Measurements from ENCODE around the gene KCNN1.

The KCNN1 gene

DNA sequence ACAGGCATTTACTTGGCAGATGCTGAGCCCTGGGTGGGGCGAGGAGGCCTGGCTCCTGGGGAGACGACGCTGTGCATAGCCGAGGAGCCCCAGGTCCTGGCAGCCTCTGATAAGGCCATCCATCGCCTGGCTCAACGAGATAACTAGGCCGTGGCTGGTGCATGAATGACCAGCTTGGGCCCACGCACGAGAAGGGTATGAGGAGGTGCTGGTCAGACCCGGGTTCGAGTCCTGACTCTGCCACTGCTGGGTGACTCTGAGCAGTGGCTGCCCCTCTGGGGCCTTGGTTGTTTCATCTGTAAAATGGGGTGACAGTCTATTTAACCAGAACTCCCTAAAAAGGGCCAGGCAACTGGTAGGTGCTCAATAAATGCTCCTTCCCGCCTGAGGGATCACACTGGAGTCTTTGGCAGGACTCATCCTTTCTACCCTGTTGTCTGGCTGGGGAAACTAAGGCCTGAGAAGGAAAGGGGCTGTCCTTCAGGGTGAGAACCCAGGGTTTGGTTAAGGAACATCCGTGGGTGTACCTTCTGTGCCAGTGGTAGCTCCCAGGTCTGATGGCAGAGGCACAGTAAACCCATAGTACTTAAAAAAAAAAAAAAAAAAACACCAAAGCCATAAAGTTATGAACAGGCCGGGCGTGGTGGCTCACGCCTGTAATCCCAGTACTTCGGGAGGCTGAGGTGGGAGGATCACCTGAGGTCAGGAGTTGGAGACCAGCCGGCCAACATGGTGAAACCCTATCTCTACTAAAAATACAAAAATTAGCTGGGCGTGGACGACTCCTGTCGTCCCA, 33.0 kb downstream of the KCNN1 start:
- in situ Hi-C loops (cut with HindIII; ENCODE audit: low sequenced_read_pairs), result loop anchor here (5.0 to 10.0 kb wide), 3 partner anchors 48 to 165 kb away; no protein-coding TSS in a partner anchor

DNA sequence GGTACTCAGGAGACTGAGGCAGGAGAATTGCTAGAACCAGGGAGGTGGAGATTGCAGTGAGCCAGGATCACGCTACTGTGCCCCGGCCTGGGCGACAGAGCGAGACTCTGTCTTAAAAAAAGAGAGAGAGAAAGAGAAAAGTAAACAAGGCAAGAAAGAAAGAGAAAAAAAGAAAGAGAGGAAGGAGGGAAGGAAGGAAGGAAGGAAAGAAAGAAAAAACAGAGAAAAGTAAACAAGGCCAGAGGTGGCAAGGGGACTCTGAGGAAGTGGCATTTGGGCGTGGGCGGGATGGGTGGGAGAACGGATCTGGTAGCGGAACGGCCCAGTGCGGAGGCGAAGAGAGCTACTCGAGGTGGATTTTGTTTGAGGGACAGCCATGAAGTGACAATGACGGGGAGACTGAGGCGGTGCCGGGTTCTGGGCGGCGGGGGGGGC, 33.6 kb downstream of the KCNN1 start:
- in situ Hi-C loops (cut with HindIII; ENCODE audit: low sequenced_read_pairs), result loop anchor here (5.0 to 10.0 kb wide), 3 partner anchors 48 to 164 kb away; no protein-coding TSS in a partner anchor

DNA sequence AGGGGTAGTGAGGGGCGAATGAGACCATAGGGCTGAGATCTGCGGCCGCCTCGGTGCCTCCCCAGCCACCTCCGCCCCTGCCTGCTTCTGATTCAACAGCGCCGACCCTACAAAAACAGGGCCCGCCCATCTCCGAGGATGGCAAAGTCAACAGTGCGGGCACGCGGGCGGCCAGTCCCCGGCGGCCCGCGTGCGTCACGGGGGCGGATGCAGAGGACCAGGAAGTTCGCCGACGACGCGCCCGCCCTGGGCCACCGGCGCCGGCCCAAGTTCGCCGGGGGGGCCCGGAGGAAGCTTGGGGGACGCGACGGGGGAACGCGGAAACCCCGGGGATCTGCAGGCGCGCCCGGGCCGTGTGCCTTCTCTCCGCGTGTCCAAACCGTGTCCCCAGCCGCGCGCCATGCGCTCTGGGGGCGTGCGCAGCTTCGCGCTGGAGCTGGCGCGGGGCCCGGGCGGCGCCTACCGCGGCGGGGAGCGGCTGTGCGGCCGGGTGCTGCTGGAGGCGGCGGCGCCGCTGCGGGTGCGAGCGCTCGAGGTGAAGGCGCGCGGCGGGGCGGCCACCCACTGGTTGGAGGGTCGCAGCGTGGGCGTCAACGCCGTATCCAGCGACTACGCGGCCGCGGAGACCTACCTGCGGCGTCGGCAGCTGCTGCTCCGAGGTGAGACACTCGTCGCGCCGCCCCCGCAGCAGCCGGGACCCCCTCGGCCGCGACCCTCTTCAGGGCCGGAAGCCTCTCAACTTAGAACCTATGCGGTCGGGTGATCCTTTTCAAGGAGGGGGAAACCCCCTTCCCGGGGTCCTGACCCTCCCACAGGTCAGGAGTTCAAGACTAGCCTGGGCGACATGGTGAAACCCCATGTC, 34.2 kb downstream of the KCNN1 start:
- in situ Hi-C loops (cut with HindIII; ENCODE audit: low sequenced_read_pairs), result loop anchor here (5.0 to 10.0 kb wide), 3 partner anchors 49 to 164 kb away; no protein-coding TSS in a partner anchor

DNA sequence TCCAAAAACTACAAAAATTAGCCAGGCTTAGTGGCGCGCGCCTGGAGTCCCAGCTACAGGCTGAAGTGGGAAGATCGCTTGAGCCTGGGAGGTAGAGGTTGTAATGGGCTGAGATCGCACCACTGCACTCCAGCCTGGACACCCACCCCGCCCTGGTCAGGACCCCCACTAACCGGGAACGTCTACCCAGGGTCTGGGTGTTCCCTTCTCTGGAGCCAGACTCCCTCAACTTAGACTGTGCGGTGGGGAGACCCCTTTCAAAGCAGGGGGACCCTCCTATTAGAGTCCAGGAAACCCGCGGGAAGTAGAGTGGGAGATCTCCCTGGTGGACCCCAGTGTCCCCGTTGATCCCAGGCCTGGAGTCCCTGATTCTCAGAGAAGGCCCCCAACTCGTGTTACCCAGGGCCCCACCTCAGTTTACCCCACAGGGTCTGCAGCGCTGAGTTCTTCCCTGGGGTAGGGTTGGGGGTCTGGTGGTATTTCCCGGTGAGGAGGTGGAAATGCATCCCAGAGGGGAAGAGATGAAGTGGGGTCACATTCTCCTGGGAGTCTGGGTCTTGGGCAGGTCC, 35.0 kb downstream of the KCNN1 start:
- in situ Hi-C loops (cut with HindIII; ENCODE audit: low sequenced_read_pairs), result loop anchor here (5.0 to 10.0 kb wide), 3 partner anchors 50 to 163 kb away; no protein-coding TSS in a partner anchor

DNA sequence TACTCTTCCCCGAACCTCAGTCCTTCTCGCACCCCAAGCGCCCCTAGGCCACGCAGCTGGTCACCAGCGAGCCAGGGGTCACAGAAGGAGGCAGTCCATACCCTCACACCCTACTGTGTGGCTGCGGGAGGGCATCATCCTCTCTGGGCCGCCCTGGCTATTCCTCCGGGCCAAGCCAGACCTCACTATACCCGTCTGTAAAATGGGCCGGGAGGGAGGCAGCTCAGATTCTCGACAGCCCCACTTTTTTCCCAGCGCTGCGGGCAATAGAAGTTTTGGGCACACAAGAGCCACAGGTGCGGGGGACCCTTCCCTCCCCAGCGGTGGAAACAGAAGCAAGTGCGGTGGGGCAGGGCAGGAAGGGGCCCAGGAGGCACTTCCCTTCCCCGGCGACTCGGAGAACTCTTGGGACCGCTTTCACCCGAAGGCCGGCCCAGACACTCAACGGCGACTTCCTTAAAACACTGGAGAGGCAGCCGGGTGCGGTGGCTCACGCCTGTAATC, 35.5 kb downstream of the KCNN1 start:
- in situ Hi-C loops (cut with HindIII; ENCODE audit: low sequenced_read_pairs), result loop anchor here (5.0 to 10.0 kb wide), 3 partner anchors 50 to 162 kb away; no protein-coding TSS in a partner anchor

DNA sequence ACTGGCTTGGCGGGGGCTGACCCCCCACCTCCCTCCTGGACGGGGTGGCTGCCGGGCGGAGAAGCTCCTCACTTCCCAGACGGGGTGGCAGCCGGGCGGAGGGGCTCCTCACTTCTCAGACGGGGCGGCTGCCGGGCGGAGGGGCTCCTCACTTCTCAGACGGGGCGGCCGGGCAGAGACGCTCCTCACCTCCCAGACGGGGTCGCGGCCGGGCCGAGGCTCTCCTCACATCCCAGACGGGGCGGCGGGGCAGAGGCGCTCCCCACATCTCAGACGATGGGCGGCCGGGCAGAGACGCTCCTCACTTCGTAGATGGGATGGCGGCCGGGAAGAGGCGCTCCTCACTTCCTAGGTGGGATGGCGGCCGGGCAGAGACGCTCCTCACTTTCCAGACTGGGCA, 38.8 kb downstream of the KCNN1 start:
- in situ Hi-C loops (cut with HindIII; ENCODE audit: low sequenced_read_pairs), result loop anchor here (10.0 kb wide), 1 partner anchor 159 kb away; no protein-coding TSS in a partner anchor

DNA sequence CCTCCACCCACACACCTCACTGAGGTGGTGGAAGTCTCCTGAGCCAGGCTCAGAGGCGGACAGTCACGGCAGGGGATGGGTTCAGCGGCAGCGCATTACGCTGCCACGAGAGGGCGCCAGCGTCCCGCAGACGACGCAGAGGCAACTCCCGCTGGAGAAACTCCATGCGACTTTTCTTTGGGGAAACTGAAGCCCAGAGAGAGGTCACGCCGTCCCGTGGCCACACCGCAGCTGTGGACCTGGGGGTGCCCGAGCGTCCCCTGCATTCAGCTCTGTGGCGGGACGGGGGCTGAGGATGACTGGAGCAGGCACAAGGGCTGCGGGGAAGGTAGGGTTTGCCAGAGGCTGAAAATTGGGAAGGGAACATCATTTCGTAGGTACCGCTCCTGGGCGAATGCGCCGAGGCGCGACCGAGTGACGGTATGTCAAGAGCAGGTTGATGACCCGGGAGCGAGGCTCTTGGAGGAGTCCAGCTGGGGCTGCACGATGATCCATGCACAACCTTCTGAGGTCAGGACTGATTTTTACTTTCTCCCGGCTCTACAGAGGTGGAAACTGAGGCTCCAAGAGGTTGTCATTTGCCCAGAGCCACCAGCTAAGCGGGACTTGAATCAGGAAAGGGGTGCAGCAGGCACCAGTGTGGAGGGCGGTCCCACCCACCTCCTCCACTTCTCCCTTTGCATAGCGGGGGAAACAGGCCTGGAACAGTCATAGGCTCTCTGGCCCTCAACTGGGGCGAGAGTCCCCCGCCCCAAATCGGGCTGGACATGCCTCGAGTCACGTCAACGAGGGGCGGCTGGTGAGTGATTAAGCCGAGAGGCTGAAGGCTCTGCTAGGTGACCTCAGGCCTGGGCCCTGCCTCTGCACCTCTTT, 40.4 kb downstream of the KCNN1 start:
- in situ Hi-C loops (cut with HindIII; ENCODE audit: low sequenced_read_pairs), result loop anchor here (10.0 kb wide), 1 partner anchor 158 kb away; no protein-coding TSS in a partner anchor

DNA sequence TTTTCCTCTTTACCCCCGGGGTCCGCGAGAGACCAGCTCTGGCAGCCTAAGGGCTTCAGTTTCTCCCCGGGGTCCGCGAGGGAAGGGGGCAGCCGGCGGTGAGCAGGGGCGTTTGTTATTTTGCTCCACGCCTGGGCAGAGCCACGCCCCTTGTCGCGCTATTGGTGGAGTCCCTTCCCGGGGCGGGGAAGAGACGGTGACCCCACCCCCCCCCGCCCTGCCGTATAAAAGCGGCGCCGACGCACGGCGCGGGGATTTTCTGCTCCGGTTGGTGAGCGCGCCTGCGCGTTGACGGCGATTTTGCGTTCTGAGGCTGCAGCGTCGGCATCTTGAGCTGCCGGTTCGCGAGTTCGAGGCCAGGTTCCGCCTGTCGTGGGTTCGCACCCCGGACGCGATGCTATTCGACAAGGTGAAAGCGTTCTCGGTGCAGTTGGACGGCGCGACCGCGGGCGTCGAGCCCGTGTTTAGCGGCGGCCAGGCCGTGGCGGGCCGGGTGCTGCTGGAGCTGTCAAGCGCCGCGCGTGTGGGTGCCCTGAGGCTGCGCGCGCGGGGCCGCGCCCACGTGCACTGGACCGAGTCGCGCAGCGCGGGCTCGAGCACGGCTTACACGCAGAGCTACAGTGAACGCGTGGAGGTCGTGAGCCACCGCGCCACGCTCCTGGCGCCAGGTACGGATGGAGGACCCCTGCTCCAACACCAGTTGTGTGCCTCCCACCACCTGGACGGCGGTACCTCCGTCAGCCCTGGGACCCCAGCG, 41.2 kb downstream of the KCNN1 start, which contains the start of gene ARRDC2:
TSS of gene ARRDC2 (plus strand) at position 254 of the 757 bp plus-strand sequence. CDS start at position 395, 141 bp downstream.
- in situ Hi-C loops (cut with HindIII; ENCODE audit: low sequenced_read_pairs), result loop anchor here (10.0 kb wide), 1 partner anchor 157 kb away; no protein-coding TSS in a partner anchor

DNA sequence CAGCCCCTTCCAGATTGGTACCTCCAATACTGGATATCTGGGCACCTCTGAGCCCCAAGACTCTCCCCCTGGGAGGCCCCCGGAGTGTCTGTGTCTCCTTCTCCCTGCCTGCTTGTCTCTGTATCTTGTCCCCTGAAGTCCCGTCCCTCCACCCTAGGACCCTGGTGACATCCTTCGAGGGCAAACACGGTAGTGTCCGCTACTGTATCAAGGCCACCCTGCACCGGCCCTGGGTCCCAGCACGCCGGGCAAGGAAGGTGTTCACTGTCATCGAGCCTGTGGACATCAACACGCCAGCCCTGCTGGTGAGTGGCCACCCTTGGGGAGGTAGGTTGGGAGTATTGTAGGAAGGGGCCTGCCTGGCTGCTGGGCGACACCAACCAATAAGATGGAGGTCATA, 41.9 kb downstream of the KCNN1 start:
- in situ Hi-C loops (cut with HindIII; ENCODE audit: low sequenced_read_pairs), result loop anchor here (10.0 kb wide), 1 partner anchor 156 kb away; no protein-coding TSS in a partner anchor

DNA sequence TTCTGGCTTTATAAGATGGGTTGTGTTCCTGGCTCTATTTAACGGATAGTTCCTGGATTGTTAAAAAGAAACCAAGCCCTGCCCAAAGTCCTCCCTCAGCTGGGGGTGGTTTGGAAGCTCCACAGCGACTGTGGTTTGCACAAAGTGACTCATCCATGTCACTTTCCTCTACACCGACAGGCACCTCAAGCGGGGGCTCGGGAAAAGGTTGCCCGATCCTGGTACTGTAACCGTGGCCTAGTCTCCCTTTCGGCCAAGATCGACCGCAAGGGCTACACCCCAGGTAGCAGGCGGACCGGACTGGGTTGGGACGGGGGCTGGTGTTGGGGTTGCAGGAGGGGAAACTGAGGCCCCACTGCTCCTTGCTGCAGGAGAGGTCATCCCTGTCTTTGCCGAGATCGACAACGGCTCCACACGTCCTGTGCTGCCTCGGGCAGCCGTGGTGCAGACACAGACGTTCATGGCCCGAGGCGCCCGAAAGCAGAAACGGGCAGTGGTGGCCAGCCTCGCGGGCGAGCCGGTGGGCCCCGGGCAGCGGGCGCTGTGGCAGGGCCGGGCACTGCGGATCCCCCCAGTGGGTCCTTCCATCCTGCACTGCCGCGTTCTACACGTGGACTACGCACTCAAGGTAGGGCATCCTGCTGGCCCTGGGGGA, 42.6 kb downstream of the KCNN1 start:
- in situ Hi-C loops (cut with HindIII; ENCODE audit: low sequenced_read_pairs), result loop anchor here (10.0 kb wide), 1 partner anchor 155 kb away; no protein-coding TSS in a partner anchor

DNA sequence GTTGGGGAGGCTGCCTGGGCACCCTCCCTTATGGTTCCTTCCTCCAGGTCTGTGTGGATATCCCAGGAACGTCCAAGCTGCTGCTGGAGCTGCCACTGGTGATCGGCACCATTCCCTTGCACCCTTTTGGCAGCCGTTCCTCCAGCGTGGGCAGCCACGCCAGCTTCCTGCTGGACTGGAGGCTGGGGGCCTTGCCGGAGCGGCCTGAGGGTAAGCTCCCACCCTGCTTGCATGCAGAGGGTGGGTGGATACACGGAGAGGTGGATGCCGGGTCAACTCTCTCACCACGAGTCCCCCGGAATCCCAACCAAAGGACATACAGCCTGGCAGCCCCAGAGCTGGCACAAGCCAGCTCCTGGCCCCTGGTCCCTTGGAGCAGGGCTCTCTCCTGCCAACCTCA, 43.2 kb downstream of the KCNN1 start:
- in situ Hi-C loops (cut with HindIII; ENCODE audit: low sequenced_read_pairs), result no loop called here

DNA sequence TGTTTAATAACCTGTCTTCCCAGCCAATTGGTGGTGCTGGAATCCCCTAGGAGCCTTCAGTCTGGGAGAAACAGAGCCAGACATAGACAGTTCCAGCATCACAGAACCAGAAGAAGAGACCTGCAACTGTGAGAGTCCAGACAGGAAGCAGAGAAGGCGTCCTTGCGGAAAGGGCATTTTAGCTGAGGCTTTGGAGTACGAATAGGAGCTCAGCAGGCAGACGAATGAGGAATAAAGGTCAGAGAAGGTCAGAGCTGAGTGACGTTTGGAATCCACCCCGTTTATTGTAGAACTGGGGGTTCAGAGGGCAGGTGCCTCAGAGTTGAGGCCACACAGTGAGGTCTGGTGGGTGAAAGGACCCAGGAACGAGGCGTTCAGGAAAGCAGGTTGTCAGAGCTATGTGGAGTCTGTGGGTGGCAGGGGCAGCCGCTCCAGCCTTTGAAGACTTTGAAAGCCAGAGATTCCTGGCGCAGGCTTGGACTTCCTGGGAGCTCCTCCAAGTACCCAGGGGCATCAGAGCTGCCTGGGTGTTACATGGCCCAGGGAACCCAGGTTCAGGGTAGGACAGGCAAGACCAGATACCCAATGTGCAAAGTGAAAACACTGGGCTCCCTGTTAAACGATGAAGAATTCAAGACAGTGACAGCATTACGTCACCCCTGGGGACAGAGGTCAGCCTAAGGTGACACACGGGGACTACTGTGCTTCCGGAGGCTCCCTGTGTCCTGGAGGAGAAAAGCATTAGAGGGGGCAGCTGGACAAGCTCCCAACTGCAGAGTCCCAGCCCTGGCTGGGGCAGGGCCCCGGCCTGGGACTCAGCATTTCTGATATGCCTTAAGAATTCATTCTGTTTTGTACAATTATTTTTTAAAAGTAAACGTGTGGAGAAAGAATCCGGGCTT, 46.6 kb downstream of the KCNN1 start:
- in situ Hi-C loops (cut with HindIII; ENCODE audit: low sequenced_read_pairs), result no loop called here

DNA sequence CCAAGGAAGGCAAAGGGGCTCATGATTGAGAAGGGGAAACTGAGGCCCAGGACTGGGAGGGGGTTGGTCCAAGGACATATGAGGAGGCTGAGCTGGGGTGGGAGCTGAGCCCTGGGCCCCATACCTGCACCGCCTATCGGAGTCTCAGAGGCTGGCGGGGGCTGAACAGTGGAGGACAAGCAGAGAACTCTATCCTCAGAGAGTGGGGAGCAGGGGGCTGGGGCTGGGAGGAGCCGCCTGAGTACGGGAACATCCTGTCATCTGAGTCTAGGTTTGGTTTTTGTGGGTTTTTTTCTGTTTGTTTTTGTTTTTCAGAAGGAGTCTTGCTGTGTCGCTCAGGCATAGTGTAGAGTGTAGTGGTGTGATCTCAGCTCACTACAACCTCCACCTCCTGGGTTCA, 47.3 kb downstream of the KCNN1 start:
- in situ Hi-C loops (cut with HindIII; ENCODE audit: low sequenced_read_pairs), result no loop called here

DNA sequence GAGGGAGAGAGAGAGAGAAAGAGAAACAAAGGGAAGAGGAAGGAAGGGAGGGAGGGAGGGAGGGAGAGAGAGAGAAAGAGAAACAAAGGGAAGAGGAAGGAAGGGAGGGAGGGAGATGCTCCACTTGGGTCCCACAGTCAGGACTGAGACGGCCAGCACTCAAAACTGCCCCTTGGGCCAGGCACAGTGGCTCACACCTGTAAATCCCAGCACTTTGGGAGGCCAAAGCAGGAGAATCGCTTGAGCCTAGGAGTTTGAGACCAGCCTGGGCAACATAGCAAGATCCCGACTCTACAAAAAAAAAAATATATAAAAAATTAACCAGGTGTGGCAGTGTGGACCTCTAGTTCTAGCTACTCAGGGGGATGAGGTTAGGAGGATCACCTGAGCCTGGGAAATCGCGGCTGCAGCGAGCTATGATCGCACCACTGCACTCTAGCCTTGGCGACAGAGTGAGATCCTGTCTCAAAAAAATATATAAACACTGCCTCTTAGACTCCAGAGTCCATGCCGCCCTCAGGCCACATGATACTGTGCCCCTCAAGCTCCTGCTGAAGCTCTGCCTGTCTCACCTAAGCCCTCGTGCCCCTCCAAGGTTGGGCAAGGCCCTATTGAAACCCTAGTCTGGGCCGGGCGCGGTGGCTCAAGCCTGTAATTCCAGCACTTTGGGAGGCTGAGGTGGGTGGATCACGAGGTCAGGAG, 49.5 kb downstream of the KCNN1 start:
- in situ Hi-C loops (cut with HindIII; ENCODE audit: low sequenced_read_pairs), result no loop called here

DNA sequence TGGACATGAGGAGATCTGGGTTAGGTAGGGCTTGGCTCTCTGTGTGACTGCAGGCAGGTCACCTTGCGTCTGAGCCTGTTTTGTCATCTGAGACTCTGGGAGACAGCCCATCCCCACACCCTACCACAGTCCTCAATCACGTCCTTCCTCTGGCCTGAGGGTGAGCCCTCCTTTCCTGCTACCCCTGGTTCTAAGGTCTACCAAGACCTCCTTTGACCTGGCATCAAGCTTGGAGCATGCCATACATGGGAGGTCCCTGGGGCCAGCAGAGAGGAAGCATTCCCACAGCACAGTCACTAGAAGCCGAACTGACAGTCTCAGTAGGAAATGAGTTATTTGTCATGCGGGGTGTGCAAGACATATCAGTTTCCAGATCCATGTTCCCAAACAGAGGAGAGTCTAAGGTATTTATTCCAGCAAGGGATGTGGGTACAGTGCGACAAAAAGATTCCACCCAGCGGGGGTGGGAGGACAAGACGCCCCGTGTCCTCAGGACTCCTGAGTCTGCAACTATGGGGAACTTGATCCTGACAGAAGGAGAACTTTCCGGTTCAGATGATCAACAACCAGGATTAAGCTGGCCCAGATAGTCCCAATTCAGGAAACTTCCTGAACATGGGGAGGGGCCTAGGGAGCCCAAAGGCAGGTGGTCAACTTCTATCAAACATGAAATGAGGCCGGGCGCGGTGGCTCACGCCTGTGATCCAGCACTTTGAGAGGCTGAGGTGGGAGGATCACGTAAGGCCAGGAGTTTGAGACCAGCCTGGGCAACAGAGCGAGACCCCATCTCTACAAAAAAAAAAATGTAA, 50.6 kb downstream of the KCNN1 start:
- in situ Hi-C loops (cut with HindIII; ENCODE audit: low sequenced_read_pairs), result no loop called here

All from endothelial cell of hepatic sinusoid (primary cell).